Progenitor cell of endocrine pancreas (in vitro differentiated cells): ENCODE measurements around the gene PAPOLB. TPM values are rescaled to one million over a fixed set of nuclear protein-coding genes. Genes with fewer than 3 reads are reported as not detected.

Source experiments
- DNase-seq: peaks from one replicate; pipeline ENCODE4 v3.0.0; 2021; ENCODE audit warnings: low spot score; ENCODE audit not compliant: unreplicated experiment
- H3K27ac Mint-ChIP-seq: 2 replicates; pipeline ENCODE4 v1.8.0; 2021; ENCODE audit warnings: mild to moderate bottlenecking, moderate library complexity, mixed read lengths
- H3K27me3 Mint-ChIP-seq: 2 replicates; pipeline ENCODE4 v1.8.0; 2021; ENCODE audit warnings: mixed read lengths
- H3K36me3 Mint-ChIP-seq: 2 replicates; pipeline ENCODE4 v1.8.0; 2022; ENCODE audit warnings: mixed read lengths; ENCODE audit not compliant: insufficient read depth
- H3K4me1 Mint-ChIP-seq: 2 replicates; pipeline ENCODE4 v1.8.0; 2021; ENCODE audit warnings: low read depth, mixed read lengths
- H3K4me3 Mint-ChIP-seq: 2 replicates; pipeline ENCODE4 v1.8.0; 2021; ENCODE audit warnings: low read depth, mild to moderate bottlenecking, moderate library complexity, mixed read lengths
- H3K9me3 Mint-ChIP-seq: 2 replicates; pipeline ENCODE4 v1.8.0; 2021; ENCODE audit warnings: low read depth, mixed read lengths
- CTCF ChIP-seq: fragments of 200-600 bp; sonication (generic); IDR thresholded peaks from one replicate; pipeline ENCODE4 v1.5.0; 2021; ENCODE audit warnings: antibody characterized with exemption, mild to moderate bottlenecking; ENCODE audit not compliant: unreplicated experiment
- total RNA-seq: library from RNA; stranded (reverse); gene quantifications from 2 replicates; pipeline ENCODE4 v1.2.1, GENCODE V29; 2021

Gene PAPOLB
- total RNA-seq, 1 donor from 2014 or later, result 0.10 TPM

GRCh38 chr7:4809666-4810065 lies 52.2 kb downstream of the PAPOLB start:
- peaks cover 3% of the 10 kb centered on the region for H3K4me1 Mint-ChIP-seq
- peaks cover 7% of the 10 kb centered on the region for H3K9me3 Mint-ChIP-seq
- H3K36me3 Mint-ChIP-seq, result peaks cover 3% of the 10 kb centered on the region
- no peak overlapping the region for H3K4me3 Mint-ChIP-seq
- TF ChIP-seq CTCF, result no peak
- H3K27ac Mint-ChIP-seq, result no peak overlapping the region
- DNase-seq, result no peak
- peaks cover 3% of the 10 kb centered on the region for H3K27me3 Mint-ChIP-seq

GRCh38 chr7:4809091-4809591 lies 52.7 kb downstream of the PAPOLB start:
- no peak overlapping the region for H3K27ac Mint-ChIP-seq
- peaks cover 3% of the 10 kb centered on the region for H3K36me3 Mint-ChIP-seq
- H3K4me3 Mint-ChIP-seq, result no peak overlapping the region
- no peak for DNase-seq
- peaks cover 7% of the 10 kb centered on the region for H3K9me3 Mint-ChIP-seq
- H3K27me3 Mint-ChIP-seq, result peaks cover 3% of the 10 kb centered on the region
- H3K4me1 Mint-ChIP-seq, result peaks cover 3% of the 10 kb centered on the region
- no peak for TF ChIP-seq CTCF

GRCh38 chr7:4808565-4808964 lies 53.3 kb downstream of the PAPOLB start:
- Mint-ChIP-seq H3K27me3 (peaks cover 3% of the 10 kb centered on the region), H3K9me3 (peaks cover 7% of the 10 kb centered on the region), H3K4me3 (no peak overlapping the region), H3K4me1 (peaks cover 3% of the 10 kb centered on the region), H3K36me3 (peaks cover 3% of the 10 kb centered on the region), H3K27ac (no peak overlapping the region)
- no peak for TF ChIP-seq CTCF
- DNase-seq, result no peak

- no peak for DNase-seq
- Mint-ChIP-seq H3K9me3 (peaks cover 4% of the 10 kb centered on the region), H3K4me1 (peaks cover 3% of the 10 kb centered on the region), H3K36me3 (peaks cover 1% of the 10 kb centered on the region), H3K27ac (no peak overlapping the region), H3K4me3 (no peak overlapping the region), H3K27me3 (peaks cover 3% of the 10 kb centered on the region)
- no peak for TF ChIP-seq CTCF
These were observed 53.8 kb downstream of the PAPOLB start for GRCh38 chr7:4808026-4808425.

Other genes with a start within 250 kb of the PAPOLB start
- gene FOXK1, start 179.7 kb downstream of the PAPOLB start, total RNA-seq, result 47.6 and 47.8 TPM in 2 replicates
- gene AP5Z1, start 86.4 kb downstream of the PAPOLB start, total RNA-seq, result 41.0 and 42.8 TPM in 2 replicates
- 1.8 and 2.0 TPM in 2 replicates for gene RADIL, start 21.7 kb upstream of the PAPOLB start, total RNA-seq
- gene MMD2, start 97.2 kb upstream of the PAPOLB start, total RNA-seq, result not detected in 2 replicates
- gene RBAK, start 183.8 kb upstream of the PAPOLB start, total RNA-seq, result 20.0 and 21.3 TPM in 2 replicates